HG02938 (cell line): ENCODE results near the gene XXYLT1.

Source experiments
- ATAC-seq: cut with Tn5 transposase; IDR thresholded peaks from one replicate; pipeline ENCODE4 v1.9.1; 2021; ENCODE audit warnings: mild to moderate bottlenecking, moderate library complexity; ENCODE audit not compliant: unreplicated experiment

The XXYLT1 gene

DNA sequence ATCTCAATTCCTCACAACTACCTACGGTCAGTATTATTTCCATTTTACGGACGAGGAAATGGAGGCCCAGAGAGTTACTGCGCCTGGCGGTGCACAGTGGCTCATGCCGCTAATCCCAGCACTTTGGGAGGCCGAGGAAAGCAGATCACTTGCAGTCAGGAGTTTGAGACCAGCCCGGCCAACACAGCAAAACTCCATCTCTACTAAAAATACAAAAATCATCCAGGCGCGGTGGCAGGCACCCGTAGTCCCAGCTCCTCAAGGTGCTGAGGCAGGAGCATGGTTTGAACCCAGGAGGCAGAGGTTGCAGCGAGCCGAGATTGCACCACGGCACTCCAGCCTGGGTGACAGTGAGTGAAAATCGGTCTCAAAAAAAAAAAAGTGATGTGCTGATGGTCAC, 187.3 kb downstream of the XXYLT1 start:
- no peak for ATAC-seq

DNA sequence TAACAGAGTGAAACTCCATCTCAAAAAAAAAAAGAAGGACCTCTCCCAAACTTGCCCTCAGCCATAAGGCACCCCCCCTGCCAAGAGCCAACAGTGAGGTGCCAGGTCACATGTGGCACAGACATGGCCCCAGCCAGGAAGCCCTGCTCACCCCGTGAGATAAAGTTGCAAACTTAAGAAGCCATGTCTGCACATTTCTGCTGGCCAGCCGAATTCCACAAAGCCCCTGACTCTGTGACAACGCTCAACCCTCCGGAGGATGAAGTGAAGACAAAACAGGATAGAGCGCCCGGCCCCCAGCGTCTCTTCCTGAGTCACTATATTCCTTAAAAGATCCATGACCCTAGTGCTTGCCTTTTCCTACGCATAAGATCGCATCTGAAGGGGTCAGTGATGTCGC, 188.1 kb downstream of the XXYLT1 start:
- no peak for ATAC-seq

DNA sequence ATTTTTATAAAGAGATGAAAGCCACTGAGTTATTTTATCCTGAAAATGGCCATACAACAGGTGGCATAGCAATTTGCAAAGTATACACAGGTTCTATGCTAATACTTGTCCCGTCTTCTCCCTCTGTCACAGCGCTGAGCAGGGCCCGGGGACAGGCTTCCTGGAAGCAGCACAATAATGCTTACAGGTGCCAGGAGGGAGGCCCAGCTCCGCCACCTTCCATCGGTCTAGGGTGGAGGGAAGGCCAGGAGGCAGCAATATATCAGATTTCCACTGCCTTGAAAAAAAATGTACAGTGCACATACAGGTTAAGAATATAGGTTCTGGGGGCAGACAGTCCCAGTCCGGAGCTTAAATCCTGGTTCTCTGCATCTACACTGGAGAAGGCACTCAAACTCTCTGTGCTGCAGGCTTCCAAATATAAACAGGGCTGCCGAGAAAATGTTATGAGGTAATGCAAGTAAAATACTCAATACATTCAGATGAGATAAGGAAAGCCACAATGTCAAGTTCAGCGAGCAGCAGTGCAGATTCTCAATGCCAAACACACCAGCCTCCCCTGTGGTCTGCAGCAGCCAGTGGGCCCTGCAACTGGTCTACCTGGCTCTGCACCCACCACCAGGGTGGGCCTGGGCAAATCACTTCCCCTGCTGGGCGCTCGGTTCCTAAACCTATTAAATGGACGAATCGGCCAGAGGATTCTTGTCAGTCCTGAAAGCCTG, 189.6 kb downstream of the XXYLT1 start:
- ATAC-seq: no peak

DNA sequence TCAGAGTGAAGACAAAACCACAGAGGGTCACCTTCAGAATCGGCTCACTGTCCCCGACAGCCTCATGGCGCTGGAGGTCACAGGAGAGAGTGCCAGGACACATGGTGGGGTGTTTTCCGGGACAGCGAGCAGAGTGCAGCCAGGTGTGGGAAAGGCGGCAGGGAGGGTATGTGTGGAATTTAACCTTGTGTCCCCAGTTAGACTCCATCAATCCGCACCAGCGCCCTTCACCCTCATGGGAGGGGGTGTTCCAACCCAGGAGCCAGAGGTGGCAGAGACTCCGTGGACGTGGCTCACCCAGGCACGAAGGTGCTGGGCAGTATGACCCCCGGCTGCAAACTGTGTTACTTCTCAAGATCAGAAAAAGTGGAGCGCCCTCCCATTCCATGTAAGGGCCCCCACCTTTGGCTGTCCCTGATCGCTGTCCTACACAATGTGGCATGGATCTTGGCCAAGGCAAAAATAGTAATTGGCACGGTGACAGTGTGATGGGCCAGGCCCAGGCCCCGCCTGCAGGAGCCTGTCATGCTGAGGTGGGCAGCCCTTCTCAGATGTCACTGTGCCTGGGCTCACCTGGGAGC, 190.3 kb downstream of the XXYLT1 start:
- ATAC-seq: no peak

DNA sequence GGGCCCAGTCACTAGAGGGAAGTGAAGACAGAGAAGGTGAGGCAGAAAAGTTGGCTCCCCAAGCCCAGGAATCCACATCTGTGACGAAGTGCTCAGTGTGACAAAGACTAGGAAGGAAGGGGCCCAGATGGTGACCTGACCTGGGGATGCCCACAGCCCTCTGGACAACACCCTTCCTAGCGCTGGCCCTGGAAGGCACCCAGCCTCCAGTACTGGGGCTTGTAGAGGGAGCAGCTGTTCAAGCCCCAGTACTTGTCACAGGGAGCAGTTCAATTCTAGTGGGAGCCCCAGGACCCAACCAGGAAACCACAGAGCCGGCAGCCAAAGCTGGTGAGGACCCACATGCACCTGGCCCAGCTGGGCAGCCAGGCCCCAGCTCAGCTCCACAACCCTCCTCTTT, 190.8 kb downstream of the XXYLT1 start:
- no peak for ATAC-seq

DNA sequence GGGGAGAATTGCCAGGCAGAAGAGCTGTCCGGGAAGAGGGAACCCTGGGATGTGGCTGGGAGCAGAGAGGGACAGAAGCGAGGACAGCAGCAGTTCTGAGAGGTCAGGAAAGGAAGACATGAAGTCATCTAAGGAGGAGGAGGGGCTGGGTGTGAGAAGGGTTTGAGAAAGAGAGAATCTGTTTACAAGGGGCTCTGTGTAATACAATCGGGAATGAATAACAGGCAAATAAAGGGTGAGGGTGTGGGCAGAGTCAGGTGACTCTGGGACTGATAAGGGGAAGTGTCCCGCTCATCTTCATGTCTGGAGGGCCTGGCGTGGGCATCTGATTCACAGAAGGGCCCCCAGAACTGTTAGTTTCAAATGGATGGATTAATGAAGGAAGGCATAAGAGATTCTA, 191.3 kb downstream of the XXYLT1 start:
- ATAC-seq: no peak

DNA sequence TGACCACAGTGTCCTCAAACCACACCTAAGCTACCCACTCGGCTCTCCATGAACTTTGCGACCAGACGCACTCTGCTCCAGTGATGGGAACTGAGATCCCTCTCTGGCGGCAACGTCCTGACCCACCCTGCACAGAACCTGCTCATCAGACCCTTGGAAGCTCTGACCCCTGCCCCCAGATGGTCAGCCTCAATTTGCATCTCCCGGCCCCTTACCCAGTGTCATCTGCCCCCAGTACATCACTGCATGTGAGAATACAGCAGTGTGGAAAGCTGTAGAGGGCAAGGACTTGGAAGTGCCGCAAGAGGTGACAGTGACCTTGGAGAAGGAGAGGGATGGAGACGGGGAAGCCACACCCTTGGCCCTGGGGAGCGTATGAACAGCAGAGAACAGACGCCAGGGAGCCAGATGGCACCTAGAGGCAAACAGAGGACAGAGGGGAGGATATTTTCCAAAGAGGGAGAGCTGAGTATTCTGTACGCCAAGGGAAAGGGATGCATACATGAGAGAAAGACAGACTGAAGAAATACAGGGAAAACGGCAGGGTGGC, 192.0 kb downstream of the XXYLT1 start:
- ATAC-seq: no peak

DNA sequence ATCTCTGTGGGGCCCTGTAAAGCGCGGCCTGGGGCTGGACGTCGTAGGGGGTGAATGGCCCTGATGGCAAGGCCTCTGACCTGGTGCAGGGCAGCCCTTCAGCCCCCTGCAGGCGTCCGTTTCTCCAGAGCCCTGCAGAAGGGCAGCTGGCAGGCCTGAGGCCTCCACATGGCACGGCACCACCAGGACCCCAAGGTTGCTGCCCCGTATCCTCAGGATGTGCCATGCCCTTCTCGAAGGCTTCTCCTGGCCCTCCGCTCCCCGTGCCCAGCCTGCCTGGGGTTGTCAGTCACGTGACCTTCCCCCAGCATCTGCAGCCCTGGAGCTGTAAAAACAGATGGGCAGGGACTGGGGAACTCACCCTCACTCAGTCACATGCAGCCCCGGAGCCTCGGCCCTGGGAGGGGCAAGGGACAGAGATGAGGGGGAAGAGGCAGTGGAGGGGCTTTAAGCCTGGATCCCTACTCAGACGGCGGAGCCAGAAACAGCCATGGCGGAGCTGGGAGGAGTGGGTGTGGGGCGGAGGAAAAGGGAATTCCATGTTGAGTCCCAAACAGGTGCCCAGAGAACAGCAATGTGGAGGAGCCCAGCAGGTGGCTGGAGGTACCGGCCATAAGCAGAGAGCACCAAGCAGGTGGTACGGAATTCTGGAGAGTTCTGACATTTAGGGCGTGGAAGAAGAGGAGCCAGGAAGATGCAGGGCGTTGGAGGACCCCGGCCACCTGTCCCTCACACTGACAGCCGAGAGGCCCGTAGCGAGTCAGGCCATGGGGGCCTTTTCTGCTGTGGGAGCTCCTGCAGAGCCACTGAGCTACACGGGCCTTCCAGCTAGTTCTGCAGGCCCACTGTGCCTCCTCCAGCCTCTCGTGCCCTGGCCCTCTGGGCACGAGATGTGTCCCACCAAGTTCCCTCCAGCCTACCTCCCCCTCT, 193.1 kb downstream of the XXYLT1 start:
- ATAC-seq: no peak

DNA sequence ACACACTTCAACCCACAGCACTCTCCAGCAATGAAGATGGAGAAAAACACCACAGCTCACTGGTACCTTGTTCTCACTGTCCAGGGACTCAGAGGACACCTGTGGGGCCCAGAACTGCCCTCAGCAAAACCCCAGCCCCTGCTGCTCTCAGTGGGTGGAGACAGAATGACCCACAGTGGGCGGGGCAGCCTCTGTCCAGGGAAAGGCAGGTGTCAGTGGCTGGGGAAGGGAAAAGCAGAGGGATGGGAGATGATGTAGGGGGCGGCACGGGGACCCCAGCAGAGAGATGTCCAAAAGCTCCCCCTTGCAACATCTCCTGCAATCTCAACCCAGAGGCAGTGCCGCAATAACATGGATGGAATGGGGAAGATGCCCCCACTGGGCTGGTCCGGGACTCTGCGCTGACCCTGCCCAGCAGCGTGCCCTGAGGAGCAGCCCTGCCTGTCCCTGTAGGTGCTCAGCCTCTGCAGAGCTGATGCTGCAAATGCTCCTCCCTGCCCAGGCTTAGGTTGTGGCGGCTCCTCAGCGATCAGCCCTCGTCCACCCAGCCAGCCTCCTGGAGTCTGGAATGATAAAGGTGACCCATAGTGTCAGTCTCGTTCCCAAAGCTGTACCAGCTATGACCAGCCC, 193.9 kb downstream of the XXYLT1 start:
- ATAC-seq: no peak

DNA sequence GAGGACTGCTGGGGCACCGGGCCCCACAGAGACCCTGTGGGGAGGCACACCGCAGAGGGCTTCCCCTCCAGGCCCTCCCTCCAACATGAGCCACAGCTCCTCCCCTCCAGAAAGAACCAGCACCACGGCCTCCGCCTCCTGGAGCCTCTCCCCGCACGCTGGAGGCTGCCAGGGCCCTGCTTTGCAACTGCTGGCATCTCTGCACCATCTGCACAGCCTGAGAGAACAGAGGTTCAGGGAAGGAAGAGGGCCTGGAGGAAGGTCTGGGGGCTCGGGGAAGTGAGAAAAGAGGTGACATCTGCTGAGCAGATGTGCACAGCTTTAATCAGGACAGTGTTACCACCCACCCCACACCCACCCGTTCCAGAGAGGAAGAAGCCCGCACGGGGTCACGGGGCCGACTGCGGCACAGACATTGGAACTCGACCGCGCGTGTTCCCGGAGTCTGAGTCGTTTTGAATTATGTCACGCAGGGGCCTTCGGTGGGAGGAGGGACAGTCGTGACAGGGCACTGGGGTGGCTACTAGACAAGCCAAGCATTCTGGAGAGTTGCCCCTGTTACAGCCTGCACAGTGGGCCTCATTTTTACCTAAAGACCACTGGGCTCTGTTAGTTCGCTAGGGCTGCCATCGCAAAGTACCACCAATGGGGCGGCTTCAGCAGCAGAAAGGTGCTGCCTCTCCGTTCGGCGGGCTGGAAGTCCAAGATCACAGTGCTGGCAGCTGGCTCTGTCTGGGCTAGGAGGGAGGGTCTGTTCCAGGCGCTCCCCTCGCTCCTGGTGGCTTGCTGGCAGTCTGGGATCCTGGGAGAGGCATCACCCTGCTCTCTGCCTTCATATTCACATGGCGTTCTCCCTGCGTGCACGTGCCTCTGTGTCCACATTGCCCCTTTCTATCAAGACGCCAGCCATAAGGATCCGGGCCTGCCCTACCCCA, 194.8 kb downstream of the XXYLT1 start:
- no peak for ATAC-seq

DNA sequence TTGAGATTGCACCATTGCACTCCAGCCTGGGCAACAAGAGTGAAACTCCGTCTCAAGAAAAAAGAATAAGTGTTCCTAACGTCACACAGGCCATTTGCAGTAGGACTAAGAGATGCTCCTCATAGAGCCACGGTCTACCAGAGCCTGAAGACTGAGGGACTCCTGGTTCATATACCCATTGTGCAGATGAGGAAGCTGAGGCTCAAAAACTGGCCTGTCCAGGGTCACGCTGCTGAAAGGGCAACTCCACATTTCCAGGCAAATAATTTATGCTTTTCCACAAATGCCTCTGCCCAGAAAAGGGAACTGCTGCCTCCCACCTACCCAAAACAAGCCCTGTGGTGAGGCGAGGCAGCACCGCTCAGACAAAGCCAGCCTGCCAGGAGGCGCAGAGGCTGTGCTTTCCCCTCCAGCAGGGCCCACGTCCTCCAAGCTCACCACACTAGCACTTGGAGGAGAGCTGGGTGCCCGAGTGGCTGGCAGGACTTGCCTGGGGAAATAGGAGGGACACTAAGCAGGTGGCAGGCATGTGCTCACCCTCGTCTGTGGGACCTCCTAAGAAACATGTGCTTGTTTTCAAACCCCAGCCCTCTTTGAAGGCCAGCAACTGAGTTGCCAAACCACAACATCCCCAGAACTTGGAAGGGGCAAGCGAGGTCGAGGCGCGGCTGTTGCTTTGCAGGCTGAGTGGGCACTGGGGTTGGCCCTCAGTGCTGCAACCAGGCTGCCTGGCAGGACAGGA, 195.6 kb downstream of the XXYLT1 start:
- no peak for ATAC-seq

DNA sequence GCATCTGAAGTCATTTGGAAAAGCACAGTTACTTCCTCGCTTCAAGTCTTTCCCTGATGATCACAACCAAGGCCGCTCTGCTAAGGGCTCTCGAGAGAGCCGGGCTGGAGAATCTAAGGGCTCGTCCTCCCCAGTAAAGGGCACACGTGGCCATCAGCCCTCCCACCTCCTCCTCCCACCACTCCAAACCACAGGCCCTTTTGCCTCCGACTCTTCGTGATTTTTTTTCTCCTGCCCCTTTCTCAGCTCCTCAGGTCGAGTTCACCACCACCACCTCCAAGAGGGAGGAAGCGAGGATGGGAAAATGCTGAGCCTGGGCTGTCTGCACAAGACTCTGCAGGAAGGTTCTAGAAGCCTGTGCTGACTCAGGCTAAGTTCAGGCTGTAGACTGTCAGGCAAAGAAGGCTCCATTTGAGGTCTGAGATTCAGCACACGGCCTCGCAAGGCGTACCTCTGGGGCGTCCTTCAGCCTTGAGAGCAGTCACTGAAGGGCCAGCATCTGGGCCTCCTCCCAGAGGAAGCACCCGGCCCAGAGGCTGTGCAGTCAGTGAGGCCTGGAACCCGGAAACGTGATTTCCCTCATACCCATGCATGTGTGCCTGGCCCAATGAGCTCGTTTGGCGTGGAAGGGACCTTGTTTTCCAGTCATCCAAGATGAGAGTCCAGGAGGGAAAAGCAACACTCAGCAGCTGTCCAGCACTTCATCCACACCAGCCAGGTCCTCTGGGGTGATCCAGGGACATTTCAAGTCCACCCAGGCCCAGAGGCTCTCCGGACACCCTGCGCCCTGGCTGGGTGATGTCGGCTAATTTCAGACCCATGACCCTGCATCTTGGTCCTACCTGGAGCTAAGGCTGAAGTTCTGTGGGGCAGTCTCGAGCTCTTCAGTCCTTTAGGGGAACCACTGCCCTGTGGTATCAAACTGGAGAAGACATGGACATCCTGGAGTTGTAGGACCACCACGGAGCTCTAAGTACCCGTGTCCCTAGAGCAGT, 196.8 kb downstream of the XXYLT1 start:
- no peak for ATAC-seq

DNA sequence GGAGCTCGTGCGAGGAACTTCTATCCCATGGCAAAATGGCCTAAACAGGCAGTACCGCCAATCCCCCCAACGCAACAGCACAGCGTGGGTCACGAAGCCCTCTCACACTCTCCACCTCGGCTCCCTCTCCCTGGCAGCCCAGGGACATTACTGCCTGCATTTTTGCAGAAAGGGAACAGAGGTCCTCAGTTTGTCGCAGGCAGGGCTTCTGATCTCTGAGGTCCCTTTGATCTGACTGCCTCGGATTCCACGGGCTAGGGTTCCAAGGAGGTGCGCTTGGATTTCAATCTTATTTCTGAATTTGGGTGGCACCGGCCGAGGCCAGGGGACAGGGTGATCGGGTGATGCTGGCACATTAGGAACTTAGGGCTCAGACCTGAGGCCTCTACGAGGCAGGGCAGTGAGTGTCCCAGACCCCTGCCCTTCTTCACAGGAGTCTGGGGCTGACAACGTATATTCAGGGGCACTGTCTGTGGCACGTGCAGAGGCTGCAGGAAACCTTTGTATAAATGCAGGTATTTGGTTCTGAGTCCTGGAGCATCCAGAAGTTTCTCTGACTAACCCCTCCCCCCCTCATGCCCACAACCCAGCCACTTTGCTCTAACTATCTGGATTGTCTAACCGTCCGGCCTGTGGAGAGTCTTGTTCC, 197.9 kb downstream of the XXYLT1 start:
- ATAC-seq: no peak

DNA sequence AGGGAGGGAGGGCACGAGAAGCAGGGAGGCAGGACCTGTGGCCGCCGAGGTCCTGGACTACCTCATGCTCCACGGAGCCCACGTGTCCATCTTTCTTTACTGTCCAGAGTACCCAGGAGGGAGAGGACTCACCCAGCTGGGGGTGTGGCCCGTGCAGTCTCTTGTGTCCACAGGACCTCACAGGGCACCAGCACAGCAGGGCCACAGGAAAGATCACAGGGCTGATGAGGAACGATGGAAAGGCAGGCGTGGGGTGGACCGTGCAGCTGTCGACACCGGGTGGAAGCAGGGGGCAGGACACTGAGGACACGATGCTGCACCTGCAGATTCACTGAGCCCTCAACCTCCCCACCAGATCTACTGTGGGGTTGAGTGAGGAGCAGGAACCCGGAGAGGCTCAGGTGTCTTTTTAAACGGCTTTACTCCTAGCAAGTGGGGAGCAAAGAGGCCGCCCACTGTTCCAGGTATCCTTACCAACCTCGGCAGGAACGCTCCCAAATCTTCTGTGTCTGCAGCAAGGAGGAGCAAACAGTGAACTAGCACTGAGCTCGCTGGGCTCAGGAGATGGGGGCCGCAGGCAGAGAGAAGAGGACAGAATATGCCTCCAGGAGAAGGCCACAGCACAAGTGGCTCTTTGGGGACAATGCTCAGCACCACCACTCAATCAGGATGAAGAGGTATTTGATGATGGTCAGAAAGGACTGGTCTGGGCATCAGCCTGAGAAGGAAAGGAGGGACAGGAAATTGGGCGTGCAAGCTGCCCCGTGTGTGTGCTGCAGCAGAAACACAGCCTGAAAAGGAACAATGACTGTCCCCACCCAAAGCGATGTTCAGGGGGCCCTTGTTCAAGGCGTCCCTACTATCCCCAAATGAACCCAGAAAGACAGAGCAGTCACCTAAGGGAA, 198.8 kb downstream of the XXYLT1 start:
- ATAC-seq: no peak

DNA sequence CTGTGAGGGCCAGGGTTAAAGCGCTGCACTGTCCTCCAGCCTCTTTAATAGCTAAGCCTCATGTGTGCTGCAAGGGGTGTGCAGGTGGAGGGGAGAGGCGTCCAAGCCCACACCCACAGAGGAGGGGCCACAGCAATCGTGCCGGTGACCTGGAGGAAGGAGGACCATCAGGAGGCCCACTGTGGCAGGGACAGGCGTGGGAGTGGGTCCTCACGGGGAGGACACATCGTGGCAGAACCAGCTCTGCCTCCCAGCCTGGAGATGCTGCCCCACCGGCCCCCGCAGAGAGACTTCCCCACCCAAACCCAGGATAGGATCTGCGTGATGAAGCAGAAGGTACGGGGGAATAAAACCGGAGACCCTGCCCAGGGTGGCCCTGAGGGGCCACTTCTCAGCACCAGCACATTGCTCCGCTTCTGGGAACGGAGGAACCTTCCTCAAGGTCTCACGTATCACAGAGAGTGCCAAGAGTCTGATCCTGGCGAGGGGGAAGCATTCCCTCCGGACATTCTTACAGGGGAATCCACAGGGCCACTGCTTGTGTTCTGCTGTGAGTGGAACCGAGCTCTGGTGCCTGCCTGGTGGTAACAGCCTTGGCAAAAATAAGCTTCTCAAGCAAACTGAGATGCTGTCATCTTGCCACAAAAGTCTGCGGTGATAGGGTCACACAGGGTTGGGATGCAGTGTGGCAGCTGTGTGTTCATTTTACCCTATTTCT, 199.8 kb downstream of the XXYLT1 start:
- ATAC-seq: no peak

DNA sequence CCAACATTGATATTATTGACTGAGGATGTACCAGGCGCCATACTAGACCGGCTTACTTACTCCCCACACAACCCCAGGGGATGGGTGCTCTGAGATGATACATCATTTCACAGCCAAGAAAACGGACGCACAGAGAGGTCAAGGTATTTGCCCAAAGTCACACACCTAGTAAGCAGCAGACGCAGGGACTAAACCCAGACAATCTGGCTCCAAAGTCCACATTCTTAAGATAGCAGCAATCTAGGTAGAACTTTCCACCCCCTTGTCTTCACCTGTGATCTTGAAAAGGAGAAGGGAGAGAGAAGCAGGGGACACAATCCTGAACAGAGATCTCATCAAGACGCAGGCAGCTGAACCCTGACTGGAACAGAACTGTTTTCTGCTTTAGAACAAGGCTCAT, 200.6 kb downstream of the XXYLT1 start:
- no peak for ATAC-seq
